ENCODE data around the gene SLC5A8. TPM values are rescaled to one million over a fixed set of nuclear protein-coding genes. Genes with fewer than 3 reads are reported as not detected.

The SLC5A8 gene
- total and polyA plus RNA-seq, 9 of the 15 experiments (the other 6 are each of a cell fraction or from before 2014, with no cell fraction given): not detected

- TF ChIP-seq FOXA1 (IDR thresholded peaks at IDR 0.05; ENCODE audit: borderline replicate concordance): no peak
- no peak for TF ChIP-seq ZNF639 (CRISPR knock-in tag; conservative IDR thresholded peaks at IDR 0.05 in 1 of 2, IDR thresholded peaks at IDR 0.05 in 1 of 2)
- no peak for TF ChIP-seq ZNF175 (CRISPR knock-in tag; IDR thresholded peaks at IDR 0.05; ENCODE audit: low read depth)
- no peak for TF ChIP-seq ZNF232 (CRISPR knock-in tag; IDR thresholded peaks at IDR 0.05)
- no peak for TF ChIP-seq KLF13 (tag; IDR thresholded peaks at IDR 0.05; ENCODE audit: borderline replicate concordance, low read depth)
- no peak for TF ChIP-seq ELF4 (CRISPR knock-in tag; IDR thresholded peaks at IDR 0.05)
- no peak for TF ChIP-seq SIN3A (IDR thresholded peaks at IDR 0.05; ENCODE audit: borderline replicate concordance in 2 of 2, control insufficient read depth in 1 of 2, low read depth in 2 of 2, low read length in 2 of 2)
- no peak for TF ChIP-seq BMI1 (IDR thresholded peaks at IDR 0.05; ENCODE audit: low read length)
- TF ChIP-seq CEBPB (tag; IDR thresholded peaks at IDR 0.05): no peak
- TF ChIP-seq SAFB2 (IDR thresholded peaks at IDR 0.05; ENCODE audit: borderline replicate concordance, low read depth, low read length, severe bottlenecking): no peak
- no peak for TF ChIP-seq TCF15 (CRISPR knock-in tag; IDR thresholded peaks at IDR 0.05)
Observed at GRCh38 chr12:101165319-101165718, 44.7 kb downstream of the SLC5A8 start (continued).
